ENCODE measurements around the gene GPR3.

Gene GPR3

DNA sequence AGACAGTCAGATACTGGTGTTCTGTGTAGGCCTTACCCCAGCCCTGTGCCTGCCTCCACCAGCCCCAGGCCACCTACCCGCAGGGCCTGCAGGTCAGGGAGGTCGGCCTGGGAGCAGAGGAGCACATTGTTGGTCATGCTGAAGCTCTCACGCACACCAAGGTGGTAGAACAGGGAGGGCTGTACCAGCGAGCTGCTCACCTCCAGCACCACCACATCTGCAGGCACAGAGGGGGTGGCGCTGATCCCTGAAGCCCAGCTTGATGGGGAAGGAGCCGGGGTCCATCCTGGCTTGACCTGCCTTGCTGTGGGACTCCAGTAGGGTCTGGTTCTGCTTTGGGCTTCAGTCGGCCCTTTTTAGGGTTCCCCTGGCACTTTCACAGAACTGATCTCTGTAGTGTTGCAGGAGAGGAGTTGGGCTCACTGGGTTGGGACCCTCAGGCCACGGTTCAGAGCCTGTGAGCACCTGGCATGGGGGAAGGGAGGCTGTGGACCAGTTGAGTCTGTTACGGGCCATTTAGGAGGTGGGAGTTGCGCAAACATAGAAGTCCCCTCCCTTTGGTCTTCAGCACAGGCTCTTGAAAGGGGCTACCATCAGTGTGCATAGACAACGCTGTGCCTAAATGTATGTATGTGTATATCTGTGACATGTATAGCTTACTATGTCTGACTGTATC, 27.6 kb upstream of the GPR3 start:
- FAIRE-seq (no peak), DNase-seq (ENCODE audit: insufficient read length, low spot score) (no peak)
- no peak for TF ChIP-seq POLR2A (IDR thresholded peaks at IDR 0.05; ENCODE audit: low read depth, low read length)

DNA sequence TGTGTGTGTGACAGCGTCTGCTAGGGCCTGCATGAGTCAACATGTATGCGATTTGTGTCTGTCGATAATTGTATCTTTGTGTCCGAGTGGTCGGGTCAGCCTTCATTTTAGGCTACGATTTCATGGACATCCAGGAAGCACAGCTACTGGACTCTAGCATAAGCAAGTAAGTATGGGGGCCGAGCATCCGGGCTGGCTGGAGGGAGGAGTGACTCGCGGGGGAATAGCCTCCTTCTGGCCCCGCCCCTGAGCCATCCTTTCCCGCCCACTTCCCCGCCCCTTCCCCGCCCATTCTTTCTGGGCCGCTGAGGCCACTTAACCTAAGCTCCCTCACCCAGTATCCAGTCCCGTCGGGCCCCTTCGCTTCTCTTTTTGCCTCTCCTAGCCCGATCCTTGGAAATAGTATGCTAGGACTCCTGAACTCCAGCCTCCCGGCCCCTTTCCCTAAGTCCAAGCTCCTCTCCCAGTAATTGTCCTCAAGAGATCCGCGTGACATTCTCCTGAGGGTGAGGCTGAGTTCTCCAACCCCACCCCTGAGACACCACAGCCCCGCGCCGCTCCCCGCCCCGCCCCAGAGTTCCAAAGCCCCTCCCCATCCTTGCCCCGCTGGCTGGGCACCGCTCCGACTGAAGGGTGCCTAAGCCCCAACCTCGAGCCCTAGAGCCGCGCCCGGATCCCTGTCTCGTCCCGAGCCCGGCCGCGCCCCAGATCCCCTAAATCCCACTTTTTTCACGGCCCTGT, 26.9 kb upstream of the GPR3 start:
- DNase-seq (ENCODE audit: insufficient read length, low spot score) (peak; percentile 86), FAIRE-seq (peak; percentile 27)
- TF ChIP-seq POLR2A (IDR thresholded peaks at IDR 0.05; ENCODE audit: low read depth, low read length): no peak

DNA sequence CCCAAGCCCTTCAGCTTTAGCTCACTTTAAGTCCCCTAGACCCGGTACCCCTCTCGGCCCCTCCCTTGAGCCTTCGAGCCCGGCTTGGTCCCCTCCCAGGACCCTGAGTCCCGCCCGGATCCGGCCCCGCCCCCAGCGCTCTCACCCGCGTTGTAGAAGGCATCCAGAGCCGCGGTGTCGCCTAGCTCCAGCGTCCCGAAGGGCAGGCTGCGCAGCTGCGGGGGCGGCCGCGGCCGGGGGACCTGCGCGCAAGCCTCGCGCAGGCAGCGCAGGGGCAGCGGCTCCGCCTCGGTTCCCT, 26.4 kb upstream of the GPR3 start:
- peak; percentile 61 for DNase-seq (ENCODE audit: insufficient read length, low spot score)
- TF ChIP-seq POLR2A (IDR thresholded peaks at IDR 0.05; ENCODE audit: low read depth, low read length): peak; percentile 40; the same call in 1 of the 2 replicates
- FAIRE-seq: no peak

DNA sequence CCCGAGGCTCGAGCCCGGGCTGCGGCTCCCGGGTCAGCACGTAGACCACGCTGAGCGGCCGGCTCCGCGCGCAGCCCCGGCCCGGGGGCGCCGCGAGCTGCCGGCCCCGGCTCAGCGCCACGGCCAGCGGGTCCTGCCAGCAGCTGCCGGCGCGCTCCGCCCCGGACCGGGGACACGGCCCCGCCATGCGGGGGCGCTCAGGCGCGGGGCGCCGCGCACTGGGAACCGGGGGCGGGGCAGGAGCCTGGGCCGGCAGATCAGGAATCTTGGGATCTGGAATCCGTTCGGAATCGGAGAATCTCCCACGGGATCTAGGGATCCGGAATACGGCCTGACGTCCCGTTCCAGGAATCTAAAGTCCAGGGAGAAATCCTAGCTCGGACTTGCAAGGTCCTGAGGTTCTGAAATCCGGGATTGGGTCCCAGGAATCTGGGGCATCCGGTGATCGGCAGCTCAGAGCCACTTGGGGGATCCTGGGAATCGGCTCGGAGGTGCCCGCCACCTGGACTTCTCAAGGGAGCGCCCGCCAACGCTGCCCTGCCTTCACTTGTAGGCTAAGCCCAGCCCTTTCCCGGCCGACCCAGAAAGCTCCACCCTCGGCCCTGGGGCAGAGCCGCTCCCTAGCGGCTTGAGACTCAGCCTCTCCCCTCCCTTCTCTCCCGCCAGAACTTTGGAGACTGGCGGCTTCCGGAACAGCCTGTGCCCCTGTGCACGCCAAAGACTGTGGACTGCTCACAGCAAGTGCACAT, 25.8 kb upstream of the GPR3 start, which contains the start of gene MAP3K6:
Gene MAP3K6 (minus strand): TSS at position 551 of the 749 bp plus-strand sequence. CDS start 364 bp downstream, at position 187.
- no peak; the same call in 1 of the 2 replicates for TF ChIP-seq POLR2A (IDR thresholded peaks at IDR 0.05; ENCODE audit: low read depth, low read length)
- peak; percentile 80 for DNase-seq (ENCODE audit: insufficient read length, low spot score)
- no peak for FAIRE-seq

DNA sequence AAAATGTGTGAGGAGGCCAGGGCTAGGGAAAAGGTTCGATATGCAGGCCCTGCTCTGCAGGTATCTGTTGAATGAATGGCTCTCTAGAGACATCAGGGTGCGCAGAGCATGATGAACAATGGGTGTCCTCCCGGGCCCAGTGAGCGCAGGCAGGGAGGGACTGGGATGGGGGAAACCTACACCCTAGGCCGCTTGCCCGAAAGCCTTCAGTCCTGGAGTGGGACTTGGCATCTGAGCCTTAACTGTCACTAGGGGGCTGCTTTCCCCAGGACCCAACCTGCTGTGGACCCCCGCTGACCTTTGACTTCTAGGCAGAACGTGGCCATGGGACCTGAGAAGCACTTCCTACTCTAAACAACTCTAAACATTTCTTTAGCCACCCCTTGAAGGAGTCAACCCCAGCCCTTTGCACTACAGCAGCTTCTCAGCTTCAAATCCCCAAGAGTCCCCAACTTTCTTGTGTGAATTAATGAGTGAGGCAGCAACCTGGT, 25.2 kb upstream of the GPR3 start:
- DNase-seq (ENCODE audit: insufficient read length, low spot score) (no peak), FAIRE-seq (no peak)
- TF ChIP-seq POLR2A (IDR thresholded peaks at IDR 0.05; ENCODE audit: low read depth, low read length): no peak

DNA sequence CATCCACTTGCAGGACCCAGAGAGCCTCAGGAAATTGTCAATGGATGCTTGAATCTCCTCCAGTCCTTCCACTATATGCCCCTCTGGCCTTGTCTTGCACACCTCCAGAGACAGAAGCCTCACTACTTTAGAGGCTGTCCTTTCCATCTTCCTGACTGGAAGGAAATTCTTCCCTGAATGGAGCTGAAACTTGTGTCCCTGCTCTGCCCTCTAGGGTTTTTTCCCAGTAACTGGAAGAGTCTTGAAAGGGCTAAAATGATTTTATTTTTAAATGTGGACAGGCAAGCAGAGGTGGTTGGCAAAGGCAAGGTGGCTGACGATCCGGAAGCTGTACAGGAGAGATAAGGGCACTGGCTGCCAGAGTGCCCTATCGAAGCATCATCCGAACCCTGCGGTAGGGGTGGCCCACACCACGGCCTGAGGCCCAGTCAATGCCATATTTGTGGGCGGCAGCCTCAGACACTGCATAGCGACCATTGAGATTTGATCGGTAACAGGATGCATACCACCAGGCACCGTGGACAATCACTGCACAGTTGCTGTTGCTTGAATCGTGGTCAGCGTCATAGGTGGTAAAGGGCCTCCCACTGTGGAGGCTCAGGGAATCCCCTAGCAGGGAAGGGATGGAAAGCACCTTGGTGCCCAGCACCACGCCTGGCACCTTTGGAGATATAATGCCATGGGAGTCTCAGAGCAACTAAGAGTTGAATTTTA, 23.4 kb upstream of the GPR3 start:
- FAIRE-seq (no peak), DNase-seq (ENCODE audit: insufficient read length, low spot score) (no peak)
- TF ChIP-seq POLR2A (IDR thresholded peaks at IDR 0.05; ENCODE audit: low read depth, low read length): no peak

DNA sequence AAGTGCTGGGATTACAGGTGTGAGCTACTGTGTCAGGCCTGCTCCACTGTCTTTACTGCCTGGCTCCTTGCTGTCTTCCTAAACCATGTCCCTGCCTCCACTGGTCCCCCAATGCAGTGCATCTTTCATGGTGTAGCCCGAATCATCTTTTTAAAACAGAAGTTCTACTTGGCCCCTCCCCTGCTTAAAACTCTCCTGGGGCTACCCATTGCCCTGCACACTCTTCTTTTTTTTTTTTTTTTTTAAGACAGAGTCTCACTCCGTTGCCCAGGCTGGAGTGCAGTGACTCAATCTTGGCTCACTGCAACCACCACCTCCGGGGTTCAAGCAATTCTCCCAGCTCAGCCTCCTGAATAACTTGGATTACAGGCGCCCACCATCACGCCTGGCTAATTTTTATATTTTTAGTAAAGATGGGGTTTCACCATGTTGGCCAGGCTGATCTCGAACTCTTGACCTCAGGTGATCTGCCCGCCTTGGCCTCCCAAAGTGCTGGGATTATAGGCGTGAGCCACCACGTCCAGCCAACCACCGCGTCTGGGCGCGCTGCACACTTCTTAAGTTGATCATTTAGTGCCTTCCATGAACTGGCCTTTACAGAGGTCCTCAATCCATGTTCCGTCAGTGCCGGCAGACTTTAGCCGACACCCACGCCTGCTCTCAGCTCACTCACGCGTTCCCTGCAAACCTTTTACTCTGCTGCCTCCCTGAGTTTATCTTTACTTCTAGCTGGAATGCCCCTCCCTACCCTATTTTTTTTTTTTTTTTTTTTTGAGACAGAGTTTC, 20.2 kb upstream of the GPR3 start:
- FAIRE-seq: no peak
- DNase-seq (ENCODE audit: insufficient read length, low spot score): no peak
- no peak for TF ChIP-seq POLR2A (IDR thresholded peaks at IDR 0.05; ENCODE audit: low read depth, low read length)

DNA sequence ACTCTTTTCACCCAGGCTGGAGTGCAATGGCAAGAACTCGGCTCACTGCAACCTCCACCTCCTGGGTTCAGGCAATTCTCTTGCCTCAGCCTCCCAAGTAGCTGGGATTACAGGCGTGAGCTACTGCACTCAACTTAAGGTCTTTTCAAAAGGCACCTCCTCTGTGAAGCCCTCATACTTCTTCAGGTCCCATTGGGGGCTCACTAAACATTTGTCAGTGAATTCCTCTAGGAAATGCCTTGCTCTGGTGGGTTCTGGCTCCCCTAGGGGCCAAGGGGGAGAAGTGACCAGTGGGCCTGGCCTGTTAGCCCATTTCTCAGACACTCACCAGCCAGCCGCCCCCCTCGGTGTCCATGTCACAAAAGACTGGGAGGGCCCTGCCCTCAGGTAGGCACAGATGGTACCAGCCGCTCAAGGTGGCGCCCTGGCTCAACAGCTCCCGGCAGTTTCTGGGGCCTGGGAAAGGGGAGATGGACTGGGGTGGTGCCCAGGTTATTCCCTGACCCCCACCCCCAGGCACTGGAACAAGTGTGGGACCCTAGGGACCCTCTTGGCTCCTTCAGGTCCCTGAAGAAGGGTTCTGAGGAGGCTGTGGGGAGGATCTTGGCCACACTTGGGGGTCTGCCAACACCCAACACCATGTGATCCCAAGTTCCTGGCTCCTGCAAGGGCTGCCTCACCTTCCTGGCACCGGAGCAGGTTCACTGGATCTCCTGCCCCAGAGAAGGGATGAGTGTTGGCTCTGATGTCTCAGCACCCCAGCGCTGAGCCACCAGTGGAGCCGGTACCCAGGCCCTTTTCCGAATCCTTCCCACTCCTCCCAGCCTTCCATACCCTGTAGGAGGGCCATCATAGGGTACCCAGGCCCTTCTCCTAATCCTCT, 19.4 kb upstream of the GPR3 start:
- no peak for TF ChIP-seq POLR2A (IDR thresholded peaks at IDR 0.05; ENCODE audit: low read depth, low read length)
- no peak for DNase-seq (ENCODE audit: insufficient read length, low spot score)
- FAIRE-seq: no peak

DNA sequence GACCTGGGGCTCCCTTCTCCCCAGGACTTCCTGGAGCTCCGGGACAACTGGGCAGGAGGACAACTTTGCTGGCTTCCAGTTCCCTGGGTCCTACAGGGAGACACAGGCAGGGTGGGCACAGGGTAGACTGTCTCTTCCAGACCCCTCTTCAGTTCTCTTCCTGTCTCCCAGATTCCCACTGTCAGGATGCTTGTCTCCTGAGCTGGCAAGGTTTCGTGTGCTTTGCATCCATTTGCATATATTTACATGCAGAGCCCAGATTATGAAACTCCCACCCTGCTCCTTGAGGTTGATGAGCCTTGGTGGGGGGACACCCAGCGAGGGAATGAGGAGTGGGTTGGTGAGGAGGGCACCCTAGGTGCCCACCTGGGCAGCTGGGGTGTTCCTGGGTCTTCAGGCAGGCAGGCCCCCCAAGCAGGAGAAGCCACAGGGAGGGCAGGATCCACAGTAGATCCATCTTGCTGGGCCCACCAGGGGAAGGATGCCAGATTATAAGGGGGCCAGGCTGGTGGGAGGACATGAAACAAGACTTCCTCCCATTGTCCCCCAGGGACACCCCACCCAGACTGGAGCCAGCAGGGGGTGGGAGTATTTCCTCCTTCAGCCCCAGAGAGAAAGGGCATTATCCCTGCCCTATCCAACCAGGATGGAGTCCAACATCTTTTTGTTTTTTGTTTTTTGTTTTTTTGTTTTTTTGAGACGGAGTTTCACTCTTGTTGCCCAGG, 17.9 kb upstream of the GPR3 start, which contains the start of gene FCN3:
Gene FCN3 (minus strand): TSS at position 463 of the 725 bp plus-strand sequence. CDS start 6 bp downstream, at position 457.
- no peak for DNase-seq (ENCODE audit: insufficient read length, low spot score)
- no peak for FAIRE-seq
- no peak for TF ChIP-seq POLR2A (IDR thresholded peaks at IDR 0.05; ENCODE audit: low read depth, low read length)

DNA sequence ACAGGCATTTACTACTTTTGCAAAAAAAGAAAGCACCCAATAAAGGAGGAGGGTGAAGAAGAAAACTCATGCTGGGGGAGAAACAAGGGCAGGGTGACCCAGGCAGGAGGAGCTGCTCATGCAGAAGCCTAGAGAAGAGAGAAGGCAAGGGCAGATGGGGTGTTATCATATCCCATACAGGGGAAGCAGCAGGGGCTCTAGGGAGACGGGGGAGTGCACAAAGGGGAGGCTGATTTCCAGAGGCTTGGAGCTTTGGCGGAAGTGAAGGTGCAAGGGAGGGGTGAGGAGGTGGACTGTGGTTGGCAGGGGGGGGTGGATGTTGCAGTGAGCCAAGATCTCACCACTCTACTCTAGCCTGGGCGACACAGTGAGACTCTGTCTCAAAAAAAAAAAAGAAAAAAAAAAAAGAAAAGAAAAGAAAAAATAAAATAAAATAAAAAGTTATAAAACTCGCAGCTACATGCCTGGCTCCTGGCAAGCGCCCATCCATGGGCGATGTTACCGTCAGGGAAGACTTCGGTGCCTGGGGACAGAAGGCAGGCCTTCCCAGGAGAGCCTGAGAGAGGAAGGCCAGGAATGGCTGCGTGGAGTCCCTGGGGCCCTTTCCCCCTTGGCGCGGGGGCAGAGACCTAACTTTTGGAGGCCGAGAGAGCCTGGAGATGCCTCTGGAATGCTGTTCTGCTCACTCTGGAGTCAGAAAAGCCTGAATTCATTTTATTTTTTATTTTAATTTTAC, 14.5 kb upstream of the GPR3 start:
- FAIRE-seq (no peak), DNase-seq (ENCODE audit: insufficient read length, low spot score) (no peak)
- TF ChIP-seq POLR2A (IDR thresholded peaks at IDR 0.05; ENCODE audit: low read depth, low read length): no peak

Data from H54 (cell line).